Measurements from ENCODE around the gene OR6B2.
"Not testable (repeated sequence)": the region's sequence is repeated elsewhere in the genome, so short reads cannot be mapped to it uniquely, and the experiment has no call there.

OR6B2 gene

GRCh38 chr2:240030379-240031094 lies at the start of gene OR6B2:
TSS of gene OR6B2 (minus strand) at chr2:240030429. CDS start at chr2:240030429, 0 bp downstream.
- no peak for DNase-seq (ENCODE audit: low read depth in 2 of 2)

- no peak for DNase-seq (ENCODE audit: low read depth in 2 of 2)
These were observed 48.4 kb upstream of the OR6B2 start for GRCh38 chr2:240078631-240079030.

GRCh38 chr2:240077442-240077841 lies 47.2 kb upstream of the OR6B2 start:
- no peak for DNase-seq (ENCODE audit: low read depth in 2 of 2)

GRCh38 chr2:240074545-240074944 lies 44.3 kb upstream of the OR6B2 start:
- DNase-seq (ENCODE audit: low read depth in 2 of 2), result no peak

GRCh38 chr2:240070907-240071306 lies 40.7 kb upstream of the OR6B2 start:
- no peak for DNase-seq (ENCODE audit: low read depth in 2 of 2)

GRCh38 chr2:240069829-240070228 lies 39.6 kb upstream of the OR6B2 start:
- DNase-seq (ENCODE audit: low read depth in 2 of 2), result no peak

GRCh38 chr2:240068193-240068592 lies 38.0 kb upstream of the OR6B2 start:
- no peak for DNase-seq (ENCODE audit: low read depth in 2 of 2)

GRCh38 chr2:240066489-240066888 lies 36.3 kb upstream of the OR6B2 start:
- DNase-seq (ENCODE audit: low read depth in 2 of 2), result no peak

GRCh38 chr2:240064898-240065297 lies 34.7 kb upstream of the OR6B2 start:
- DNase-seq (ENCODE audit: low read depth in 2 of 2), result no peak

- peak in 1 of 2 donors; percentile 10 for DNase-seq (ENCODE audit: low read depth in 2 of 2)
These were observed 30.9 kb upstream of the OR6B2 start for GRCh38 chr2:240060977-240061591.

- DNase-seq (ENCODE audit: low read depth in 2 of 2), result no peak
These were observed 26.4 kb upstream of the OR6B2 start for GRCh38 chr2:240056678-240057077.

- no peak for DNase-seq (ENCODE audit: low read depth in 2 of 2)
These were observed 25.1 kb upstream of the OR6B2 start for GRCh38 chr2:240055177-240055917.

- DNase-seq (ENCODE audit: low read depth in 2 of 2), result no peak
These were observed 23.2 kb upstream of the OR6B2 start, which contains the start of gene OR6B3 for GRCh38 chr2:240053173-240054155. TSS of gene OR6B3 (minus strand) at chr2:240053521.

- no peak for DNase-seq (ENCODE audit: low read depth in 2 of 2)
These were observed 22.3 kb upstream of the OR6B2 start for GRCh38 chr2:240052524-240052923.

- no peak for DNase-seq (ENCODE audit: low read depth in 2 of 2)
These were observed 21.5 kb upstream of the OR6B2 start for GRCh38 chr2:240051697-240052096.

GRCh38 chr2:240050278-240050677 lies 20.0 kb upstream of the OR6B2 start:
- DNase-seq (ENCODE audit: low read depth in 2 of 2), result no peak

GRCh38 chr2:240048237-240048636 lies 18.0 kb upstream of the OR6B2 start:
- DNase-seq (ENCODE audit: low read depth in 2 of 2), result no peak

GRCh38 chr2:240045098-240045497 lies 14.9 kb upstream of the OR6B2 start:
- no peak for DNase-seq (ENCODE audit: low read depth in 2 of 2)

- not testable (repeated sequence) for DNase-seq (ENCODE audit: low read depth in 2 of 2)
These were observed 13.9 kb upstream of the OR6B2 start for GRCh38 chr2:240044096-240044495.

- no peak for DNase-seq (ENCODE audit: low read depth in 2 of 2)
These were observed 13.2 kb upstream of the OR6B2 start for GRCh38 chr2:240043279-240043989.

GRCh38 chr2:240042740-240043139 lies 12.5 kb upstream of the OR6B2 start:
- no peak for DNase-seq (ENCODE audit: low read depth in 2 of 2)

Measured in stimulated activated CD8-positive, alpha-beta memory T cell treated with anti-CD3 and anti-CD28 coated beads, Interleukin-15, amount 100 ng/mL, for 4 hours (primary cell).